ENCODE data around the gene HSPA1L.

DNA sequence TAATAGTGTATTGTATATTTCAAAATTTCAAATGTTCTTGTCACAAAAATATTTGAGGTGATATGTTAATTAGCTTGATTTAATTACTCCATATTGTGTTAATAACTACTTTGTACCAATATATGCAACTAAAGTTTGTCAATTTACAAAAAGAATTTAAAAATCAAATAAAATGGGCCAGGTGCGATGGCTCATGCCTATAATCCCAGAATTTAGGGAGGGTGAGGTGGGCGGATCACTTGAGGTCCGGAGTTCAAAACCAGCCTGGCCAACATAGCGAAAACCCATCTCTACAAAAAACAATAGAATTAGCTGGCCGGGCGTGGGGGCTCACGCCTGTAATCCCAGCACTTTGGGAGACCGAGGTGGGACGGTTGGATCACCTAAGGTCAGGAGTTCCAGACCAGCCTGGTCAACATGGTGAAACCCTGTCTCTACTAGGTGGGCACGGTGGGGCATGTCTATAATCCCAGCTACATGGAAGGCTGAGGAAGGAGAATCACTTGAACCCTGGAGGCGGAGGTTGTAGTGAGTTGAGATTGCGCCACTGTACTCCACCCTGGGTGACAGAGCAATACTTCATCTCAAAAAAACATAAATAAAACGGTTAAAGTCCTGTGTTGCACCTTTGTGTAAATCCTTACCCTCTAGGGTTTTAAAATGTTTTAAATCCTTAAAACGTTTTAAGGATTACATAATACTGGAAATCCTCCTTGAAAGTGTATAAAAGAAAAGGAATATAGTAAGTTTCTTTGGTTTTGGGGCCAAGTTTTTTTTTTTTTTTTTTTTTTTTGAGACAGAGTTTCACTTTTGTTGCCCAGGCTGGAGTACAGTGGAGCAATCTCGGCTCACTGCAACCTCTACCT lies 16.5 kb upstream of the HSPA1L start:
- TF ChIP-seq, protein P1, sequence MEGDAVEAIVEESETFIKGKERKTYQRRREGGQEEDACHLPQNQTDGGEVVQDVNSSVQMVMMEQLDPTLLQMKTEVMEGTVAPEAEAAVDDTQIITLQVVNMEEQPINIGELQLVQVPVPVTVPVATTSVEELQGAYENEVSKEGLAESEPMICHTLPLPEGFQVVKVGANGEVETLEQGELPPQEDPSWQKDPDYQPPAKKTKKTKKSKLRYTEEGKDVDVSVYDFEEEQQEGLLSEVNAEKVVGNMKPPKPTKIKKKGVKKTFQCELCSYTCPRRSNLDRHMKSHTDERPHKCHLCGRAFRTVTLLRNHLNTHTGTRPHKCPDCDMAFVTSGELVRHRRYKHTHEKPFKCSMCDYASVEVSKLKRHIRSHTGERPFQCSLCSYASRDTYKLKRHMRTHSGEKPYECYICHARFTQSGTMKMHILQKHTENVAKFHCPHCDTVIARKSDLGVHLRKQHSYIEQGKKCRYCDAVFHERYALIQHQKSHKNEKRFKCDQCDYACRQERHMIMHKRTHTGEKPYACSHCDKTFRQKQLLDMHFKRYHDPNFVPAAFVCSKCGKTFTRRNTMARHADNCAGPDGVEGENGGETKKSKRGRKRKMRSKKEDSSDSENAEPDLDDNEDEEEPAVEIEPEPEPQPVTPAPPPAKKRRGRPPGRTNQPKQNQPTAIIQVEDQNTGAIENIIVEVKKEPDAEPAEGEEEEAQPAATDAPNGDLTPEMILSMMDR (IDR thresholded peaks at IDR 0.05): no peak
- no peak for TF ChIP-seq POLR2A (IDR thresholded peaks at IDR 0.05)
